HepG2 (cell line): ENCODE data around the gene ZNF804B. TPM values are rescaled to one million over a fixed set of nuclear protein-coding genes. Genes with fewer than 3 reads are reported as not detected.

ENCODE experiments used
- ATAC-seq: fragments of 200-7000 bp; cut with Tn5 transposase; 3 replicates; pipeline ENCODE4 v1.9.1; 2020; ENCODE audit warnings: mild to moderate bottlenecking, moderate library complexity
- BruUV-seq: library from RNA; stranded (reverse); fragments of 400-500 nt; replicated peaks from 2 replicates; lab custom pipeline; 2021; lab: Mats Ljungman, UMichigan
- CTCF ChIA-PET: fragments of 300-600 bp; formaldehyde crosslinking; extraction: SDS; loops from one replicate; lab custom pipeline; 2021; ENCODE audit warnings: low total read pairs, inconsistent platforms, low intra/inter-chr PET ratio; lab: Yijun Ruan, JAX
- POLR2A ChIA-PET: fragments of 350-600 bp; sonication (Branson Sonifier 250); formaldehyde crosslinking; loops from one replicate; lab custom pipeline; 2020; ENCODE audit warnings: antibody characterized with exemption, inconsistent platforms; lab: Yijun Ruan, JAX
- DNase-seq: peaks from one replicate; pipeline ENCODE4 v3.0.0-alpha.2; 2015; ENCODE audit warnings: low spot score
- FAIRE-seq: peaks from 3 replicates; lab custom pipeline; 2011; peaks lifted over from hg19 to GRCh38; lab: Jason Lieb, UNC
- H2AFZ ChIP-seq: one replicate; pipeline ENCODE4 v1.6.1; 2011; ENCODE audit warnings: low read length, inconsistent platforms
- H3K27ac ChIP-seq: fragments of 300-600 bp; 3 replicates; pipeline ENCODE4 v1.8.0; 2011; ENCODE audit warnings: mixed run types, mild to moderate bottlenecking, mixed read lengths, low read length, inconsistent platforms; ENCODE audit not compliant: insufficient read depth; ENCODE audit errors: extremely low read length
- H3K27me3 ChIP-seq, 2 experiments: fragments of 200-600 bp in 1 of 2; 2 replicates in 1 of 2; 3 replicates in 1 of 2; pipeline versions ENCODE4 v1.6.0 to v1.8.0; 2011; ENCODE audit warnings: low read length in 2 of 2, mild to moderate bottlenecking in 2 of 2, moderate library complexity in 2 of 2, inconsistent platforms in 1 of 2; ENCODE audit not compliant: insufficient read depth in 2 of 2, control insufficient read depth in 1 of 2
- H3K36me3 ChIP-seq, 2 experiments: fragments of 200-600 bp in 1 of 2; replicated peaks in 1 of 2; 2 replicates in 1 of 2; 3 replicates in 1 of 2; pipeline versions ENCODE4 v1.5.1 to v1.8.0; 2011; ENCODE audit warnings: low read length in 2 of 2, inconsistent platforms in 1 of 2; ENCODE audit not compliant: insufficient read depth in 2 of 2, control insufficient read depth in 1 of 2
- H3K4me1 ChIP-seq: 2 replicates; pipeline ENCODE4 v1.5.1; 2012; ENCODE audit warnings: low read length, inconsistent platforms; ENCODE audit not compliant: insufficient read depth
- H3K4me2 ChIP-seq: 2 replicates; pipeline ENCODE4 v1.6.0; 2011; ENCODE audit warnings: low read depth, low read length, inconsistent platforms
- H3K4me3 ChIP-seq, 3 experiments: fragments of 200-600 bp in 1 of 3; sonication (generic), shearing (Covaris generic) in 1 of 3; replicated peaks in 1 of 3; 2 replicates each; pipeline ENCODE4 v1.5.1; 2011 to 2016; ENCODE audit warnings: low read length in 3 of 3, inconsistent platforms in 2 of 3, low read depth in 2 of 3, mild to moderate bottlenecking in 2 of 3, control low read depth in 1 of 3, mixed read lengths in 1 of 3; ENCODE audit not compliant: insufficient read depth in 1 of 3
- H3K79me2 ChIP-seq: one replicate; pipeline ENCODE4 v1.6.1; 2011; ENCODE audit warnings: low read length, inconsistent platforms; ENCODE audit not compliant: insufficient read depth
- H3K9ac ChIP-seq: 2 replicates; pipeline ENCODE4 v1.6.0; 2011; ENCODE audit warnings: mild to moderate bottlenecking, low read depth, low read length, inconsistent platforms; ENCODE audit not compliant: insufficient read depth
- H3K9me3 ChIP-seq: 2 replicates; pipeline ENCODE4 v1.5.1; 2012; ENCODE audit warnings: mild to moderate bottlenecking, low read length
- H4K20me1 ChIP-seq: 2 replicates; pipeline ENCODE4 v1.6.0; 2011; ENCODE audit warnings: inconsistent platforms, mild to moderate bottlenecking, low read length, moderate library complexity; ENCODE audit not compliant: insufficient read depth
- ATF1 ChIP-seq: IDR thresholded peaks from 2 replicates; pipeline ENCODE4 v1.6.1; 2016; ENCODE audit warnings: mild to moderate bottlenecking, control low read depth
- RBAK ChIP-seq: sonication (generic); formaldehyde crosslinking; IDR thresholded peaks from 2 replicates; pipeline ENCODE4 v1.5.1; 2020; ENCODE audit warnings: mild to moderate bottlenecking, missing genetic modification reagents
- WGBS: methylation state at CpG from one replicate; pipeline ENCODE4 v1.1.6; 2017; ENCODE audit warnings: low lambda C conversion rate; 5-methylcytosine and 5-hydroxymethylcytosine counted together
- in situ Hi-C: cut with HindIII; loops from 2 replicates; pipeline ENCODE4 v1.10.0; 2017; ENCODE audit warnings: low pct_unique_long_range_greater_than_20kb; ENCODE audit not compliant: extremely low pct_ligation_motif_present
- intact Hi-C: fragments of 100-400 bp; cut with micrococcal nuclease; formaldehyde crosslinking; loops from one replicate; pipeline ENCODE4 v1.10.0; 2022; ENCODE audit not compliant: unreplicated experiment
- polyA plus RNA-seq, 8 experiments: library from polyadenylated mRNA; depleted of rRNA in 3 of 8; stranded (reverse) in 7 of 8; unstranded in 1 of 8; fragments of >200 nt; fragmentation: Illumina TruSeq in 4 of 8; extraction: Trizol in 4 of 8; gene quantifications; 2 replicates each; pipeline versions ENCODE4 v1.2.1 to v1.2.3, GENCODE V29; 2011 to 2016; ENCODE audit warnings: low read depth in 4 of 8, missing spikeins in 1 of 8, mixed read lengths in 1 of 8; ENCODE audit not compliant: insufficient read depth in 1 of 8
- total RNA-seq, 5 experiments: library from RNA; depleted of rRNA; stranded (reverse); fragments of >200 nt; fragmentation: Illumina TruSeq; extraction: Trizol; gene quantifications; 2 replicates each; pipeline ENCODE4 v1.2.3, GENCODE V29; 2016; ENCODE audit warnings: low read depth in 1 of 5
- TF ChIP-seq, protein P1 (sequence below): sonication (generic); formaldehyde crosslinking; IDR thresholded peaks from 2 replicates; pipeline ENCODE4 v1.5.0; 2020; ENCODE audit warnings: mild to moderate bottlenecking, missing genetic modification reagents
- TF ChIP-seq, protein P2 (sequence below): sonication (generic); formaldehyde crosslinking; conservative IDR thresholded peaks from 2 replicates; pipeline ENCODE4 v1.4.0; 2020; ENCODE audit warnings: mild to moderate bottlenecking, missing genetic modification reagents, moderate library complexity

Gene ZNF804B
- total and polyA plus RNA-seq, 2 of the 13 experiments (the other 11 are each of a cell fraction or from before 2014, with no cell fraction given): not detected

DNA sequence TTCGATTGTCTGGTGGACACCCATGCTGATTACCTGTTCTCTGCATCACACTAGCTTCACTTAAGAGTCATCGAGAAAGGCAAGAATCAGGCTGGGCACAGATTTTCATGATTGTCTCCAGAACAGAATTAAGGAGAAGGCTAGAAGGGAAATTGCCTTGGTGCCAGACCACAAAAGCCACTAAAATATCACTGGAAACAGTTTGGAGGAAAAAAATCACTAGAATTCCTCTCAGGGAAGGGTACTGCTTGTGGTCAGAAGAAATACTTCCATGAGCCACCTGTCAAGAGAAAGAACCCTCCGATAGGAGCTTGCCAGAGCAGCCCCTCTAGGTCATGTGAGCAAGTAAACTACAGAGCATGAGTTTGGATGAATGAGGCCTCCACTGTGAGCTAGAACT, 305.3 kb downstream of the ZNF804B start:
- in situ Hi-C loops: no loop called here
- WGBS: 0% methylated on average over 3 of the region's 3 CpGs
- Histone ChIP-seq H3K27ac (no peak overlapping the region), H3K4me2 (no peak overlapping the region), H3K9me3 (no peaks in the 10 kb centered on the region), H3K36me3 (no peaks in the 10 kb centered on the region), H3K9ac (no peak overlapping the region), H3K4me1 (no peaks in the 10 kb centered on the region), H3K79me2 (no peaks in the 10 kb centered on the region), H3K4me3 (no peak overlapping the region), H4K20me1 (no peaks in the 10 kb centered on the region), H3K27me3 (no peaks in the 10 kb centered on the region), H2AFZ (no peak overlapping the region)
- ChIA-PET CTCF (no interaction called here), POLR2A (no interaction called here)
- intact Hi-C loops: no loop called here
- no peak for ATAC-seq
- FAIRE-seq: no peak
- TF ChIP-seq ATF1 (no peak), RBAK (CRISPR knock-in tag) (no peak)
- TF ChIP-seq, protein P1, sequence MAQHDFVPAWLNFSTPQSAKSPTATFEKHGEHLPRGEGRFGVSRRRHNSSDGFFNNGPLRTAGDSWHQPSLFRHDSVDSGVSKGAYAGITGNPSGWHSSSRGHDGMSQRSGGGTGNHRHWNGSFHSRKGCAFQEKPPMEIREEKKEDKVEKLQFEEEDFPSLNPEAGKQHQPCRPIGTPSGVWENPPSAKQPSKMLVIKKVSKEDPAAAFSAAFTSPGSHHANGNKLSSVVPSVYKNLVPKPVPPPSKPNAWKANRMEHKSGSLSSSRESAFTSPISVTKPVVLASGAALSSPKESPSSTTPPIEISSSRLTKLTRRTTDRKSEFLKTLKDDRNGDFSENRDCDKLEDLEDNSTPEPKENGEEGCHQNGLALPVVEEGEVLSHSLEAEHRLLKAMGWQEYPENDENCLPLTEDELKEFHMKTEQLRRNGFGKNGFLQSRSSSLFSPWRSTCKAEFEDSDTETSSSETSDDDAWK (CRISPR knock-in tag): no peak
- TF ChIP-seq, protein P2, sequence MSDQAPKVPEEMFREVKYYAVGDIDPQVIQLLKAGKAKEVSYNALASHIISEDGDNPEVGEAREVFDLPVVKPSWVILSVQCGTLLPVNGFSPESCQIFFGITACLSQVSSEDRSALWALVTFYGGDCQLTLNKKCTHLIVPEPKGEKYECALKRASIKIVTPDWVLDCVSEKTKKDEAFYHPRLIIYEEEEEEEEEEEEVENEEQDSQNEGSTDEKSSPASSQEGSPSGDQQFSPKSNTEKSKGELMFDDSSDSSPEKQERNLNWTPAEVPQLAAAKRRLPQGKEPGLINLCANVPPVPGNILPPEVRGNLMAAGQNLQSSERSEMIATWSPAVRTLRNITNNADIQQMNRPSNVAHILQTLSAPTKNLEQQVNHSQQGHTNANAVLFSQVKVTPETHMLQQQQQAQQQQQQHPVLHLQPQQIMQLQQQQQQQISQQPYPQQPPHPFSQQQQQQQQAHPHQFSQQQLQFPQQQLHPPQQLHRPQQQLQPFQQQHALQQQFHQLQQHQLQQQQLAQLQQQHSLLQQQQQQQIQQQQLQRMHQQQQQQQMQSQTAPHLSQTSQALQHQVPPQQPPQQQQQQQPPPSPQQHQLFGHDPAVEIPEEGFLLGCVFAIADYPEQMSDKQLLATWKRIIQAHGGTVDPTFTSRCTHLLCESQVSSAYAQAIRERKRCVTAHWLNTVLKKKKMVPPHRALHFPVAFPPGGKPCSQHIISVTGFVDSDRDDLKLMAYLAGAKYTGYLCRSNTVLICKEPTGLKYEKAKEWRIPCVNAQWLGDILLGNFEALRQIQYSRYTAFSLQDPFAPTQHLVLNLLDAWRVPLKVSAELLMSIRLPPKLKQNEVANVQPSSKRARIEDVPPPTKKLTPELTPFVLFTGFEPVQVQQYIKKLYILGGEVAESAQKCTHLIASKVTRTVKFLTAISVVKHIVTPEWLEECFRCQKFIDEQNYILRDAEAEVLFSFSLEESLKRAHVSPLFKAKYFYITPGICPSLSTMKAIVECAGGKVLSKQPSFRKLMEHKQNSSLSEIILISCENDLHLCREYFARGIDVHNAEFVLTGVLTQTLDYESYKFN (CRISPR knock-in tag): no peak
- no peak for DNase-seq
- BruUV-seq: no TSS peak
